OCI-LY1 (cell line): ENCODE data around the gene CPNE5.
A peak's percentile ranks its signal among the peaks of the same experiment; 100 is the strongest.

Experiments
- H2AFZ ChIP-seq: fragments of 200-600 bp; sonication (generic), shearing (Covaris generic); 2 replicates; pipeline ENCODE4 v1.6.0; 2014; ENCODE audit warnings: antibody characterized with exemption, mild to moderate bottlenecking, low read length
- H3F3A ChIP-seq: fragments of 200-600 bp; sonication (generic), shearing (Covaris generic); 2 replicates; pipeline ENCODE4 v1.6.0; 2014; ENCODE audit warnings: mild to moderate bottlenecking, antibody characterized with exemption, low read length, moderate library complexity; ENCODE audit not compliant: insufficient read depth
- H3K27ac ChIP-seq: fragments of 200-600 bp; sonication (generic); 2 replicates; pipeline ENCODE4 v1.5.1; 2014; ENCODE audit warnings: low read length, mixed run types, mild to moderate bottlenecking, low read depth; ENCODE audit not compliant: poor library complexity, severe bottlenecking
- H3K27me3 ChIP-seq: fragments of 200-600 bp; sonication (generic); 2 replicates; pipeline ENCODE4 v1.6.0; 2014; ENCODE audit warnings: antibody characterized with exemption, mild to moderate bottlenecking, low read length, moderate library complexity; ENCODE audit not compliant: insufficient read depth
- H3K36me3 ChIP-seq: fragments of 200-600 bp; sonication (generic); 2 replicates; pipeline ENCODE4 v1.6.1; 2014; ENCODE audit warnings: mild to moderate bottlenecking, antibody characterized with exemption, low read length, moderate library complexity, mixed read lengths; ENCODE audit not compliant: insufficient read depth
- H3K4me1 ChIP-seq: fragments of 200-600 bp; sonication (generic); 2 replicates; pipeline ENCODE4 v1.5.1; 2014; ENCODE audit warnings: mild to moderate bottlenecking, low read length, moderate library complexity; ENCODE audit not compliant: insufficient read depth, severe bottlenecking
- H3K4me2 ChIP-seq: fragments of 200-600 bp; sonication (generic), shearing (Covaris generic); 2 replicates; pipeline ENCODE4 v1.6.1; 2014; ENCODE audit warnings: low read length
- H3K4me3 ChIP-seq: fragments of 200-600 bp; sonication (generic); 2 replicates; pipeline ENCODE4 v1.5.1; 2014; ENCODE audit warnings: low read length, low read depth, mild to moderate bottlenecking, mixed read lengths; ENCODE audit not compliant: poor library complexity, severe bottlenecking
- H3K79me2 ChIP-seq: fragments of 200-600 bp; shearing (Covaris generic); 2 replicates; pipeline ENCODE4 v1.6.1; 2016; ENCODE audit warnings: mixed run types, low read length, mixed read lengths; ENCODE audit not compliant: insufficient read depth
- H3K9ac ChIP-seq: fragments of 200-600 bp; sonication (generic), shearing (Covaris generic); 2 replicates; pipeline ENCODE4 v1.6.1; 2014; ENCODE audit warnings: mild to moderate bottlenecking, low read length, mixed read lengths
- H3K9me2 ChIP-seq: fragments of 200-600 bp; sonication (generic), shearing (Covaris generic); 2 replicates; pipeline ENCODE4 v1.6.1; 2014; ENCODE audit warnings: low read depth, mild to moderate bottlenecking, low read length, mixed read lengths
- H3K9me3 ChIP-seq: fragments of 200-600 bp; shearing (Covaris generic); 2 replicates; pipeline ENCODE4 v1.6.1; 2014; ENCODE audit warnings: low read length, mixed read lengths
- H4K20me1 ChIP-seq: fragments of 200-600 bp; sonication (generic), shearing (Covaris generic); 2 replicates; pipeline ENCODE4 v1.6.0; 2016; ENCODE audit warnings: mild to moderate bottlenecking, low read length; ENCODE audit not compliant: insufficient read depth
- EZH2 ChIP-seq: fragments of 200-600 bp; sonication (generic), shearing (Covaris generic); IDR thresholded peaks from 2 replicates; pipeline ENCODE4 v1.8.0; 2017; ENCODE audit warnings: borderline replicate concordance, mixed run types, mild to moderate bottlenecking, antibody characterized with exemption, low read length, moderate library complexity, mixed read lengths
- TF ChIP-seq, protein P1 (sequence below): fragments of 200-600 bp; sonication (generic), shearing (Covaris generic); IDR thresholded peaks from 2 replicates; pipeline ENCODE4 v1.5.1; 2017; ENCODE audit warnings: mild to moderate bottlenecking, antibody characterized with exemption, low read length, moderate library complexity, mixed read lengths

CPNE5 gene

GRCh38 chr6:36702656-36703055 is 136.6 kb downstream of the CPNE5 start:
- Histone ChIP-seq H3K4me2 (no peak overlapping the region), H3K9ac (no peak overlapping the region), H3K4me1 (no peaks in the 10 kb centered on the region), H3K79me2 (no peaks in the 10 kb centered on the region), H3K27ac (no peak overlapping the region), H3F3A (no peaks in the 10 kb centered on the region), H3K9me2 (no peaks in the 10 kb centered on the region), H3K4me3 (no peak overlapping the region), H3K9me3 (no peaks in the 10 kb centered on the region), H3K27me3 (peaks cover under 1% of the 10 kb centered on the region; the same call in 1 of the 2 replicates), H2AFZ (no peak overlapping the region), H3K36me3 (no peaks in the 10 kb centered on the region; the same call in 1 of the 2 replicates), H4K20me1 (no peaks in the 10 kb centered on the region)
- TF ChIP-seq, protein P1, sequence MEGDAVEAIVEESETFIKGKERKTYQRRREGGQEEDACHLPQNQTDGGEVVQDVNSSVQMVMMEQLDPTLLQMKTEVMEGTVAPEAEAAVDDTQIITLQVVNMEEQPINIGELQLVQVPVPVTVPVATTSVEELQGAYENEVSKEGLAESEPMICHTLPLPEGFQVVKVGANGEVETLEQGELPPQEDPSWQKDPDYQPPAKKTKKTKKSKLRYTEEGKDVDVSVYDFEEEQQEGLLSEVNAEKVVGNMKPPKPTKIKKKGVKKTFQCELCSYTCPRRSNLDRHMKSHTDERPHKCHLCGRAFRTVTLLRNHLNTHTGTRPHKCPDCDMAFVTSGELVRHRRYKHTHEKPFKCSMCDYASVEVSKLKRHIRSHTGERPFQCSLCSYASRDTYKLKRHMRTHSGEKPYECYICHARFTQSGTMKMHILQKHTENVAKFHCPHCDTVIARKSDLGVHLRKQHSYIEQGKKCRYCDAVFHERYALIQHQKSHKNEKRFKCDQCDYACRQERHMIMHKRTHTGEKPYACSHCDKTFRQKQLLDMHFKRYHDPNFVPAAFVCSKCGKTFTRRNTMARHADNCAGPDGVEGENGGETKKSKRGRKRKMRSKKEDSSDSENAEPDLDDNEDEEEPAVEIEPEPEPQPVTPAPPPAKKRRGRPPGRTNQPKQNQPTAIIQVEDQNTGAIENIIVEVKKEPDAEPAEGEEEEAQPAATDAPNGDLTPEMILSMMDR: no peak
- no peak for TF ChIP-seq EZH2

- no peaks in the 10 kb centered on the region for H3K4me1 ChIP-seq
- no peaks in the 10 kb centered on the region for H4K20me1 ChIP-seq
- no peaks in the 10 kb centered on the region for H3F3A ChIP-seq
- H3K36me3 ChIP-seq: no peaks in the 10 kb centered on the region; the same call in 1 of the 2 replicates
- no peaks in the 10 kb centered on the region for H3K9me2 ChIP-seq
- no peak overlapping the region for H3K9ac ChIP-seq
- no peaks in the 10 kb centered on the region for H3K79me2 ChIP-seq
- no peak overlapping the region for H3K27ac ChIP-seq
- no peak overlapping the region for H3K4me2 ChIP-seq
- H3K4me3 ChIP-seq: no peak overlapping the region
- H3K27me3 ChIP-seq: peaks cover 7% of the 10 kb centered on the region; the same call in 1 of the 2 replicates
- no peak for TF ChIP-seq EZH2
- TF ChIP-seq, protein P1: peak; percentile 76
- 0 out of 2 replicates have a peak, but pooled peaks cover 6% of the 10 kb centered on the region for H3K9me3 ChIP-seq
- H2AFZ ChIP-seq: no peak overlapping the region
Measured at GRCh38 chr6:36701401-36701991, 137.7 kb downstream of the CPNE5 start.

- Histone ChIP-seq H2AFZ (no peak overlapping the region), H3K4me1 (no peaks in the 10 kb centered on the region), H3F3A (no peaks in the 10 kb centered on the region), H3K9me3 (0 out of 2 replicates have a peak, but pooled peaks cover 6% of the 10 kb centered on the region), H3K79me2 (no peaks in the 10 kb centered on the region), H4K20me1 (no peaks in the 10 kb centered on the region), H3K4me2 (no peak overlapping the region), H3K27ac (no peak overlapping the region), H3K4me3 (no peak overlapping the region), H3K36me3 (no peaks in the 10 kb centered on the region; the same call in 1 of the 2 replicates), H3K9ac (no peak overlapping the region), H3K27me3 (peaks cover 7% of the 10 kb centered on the region; the same call in 1 of the 2 replicates), H3K9me2 (no peaks in the 10 kb centered on the region)
- no peak for TF ChIP-seq EZH2
- TF ChIP-seq, protein P1: no peak
Measured at GRCh38 chr6:36700831-36701230, 138.4 kb downstream of the CPNE5 start.
